Amniotic stem cell (primary cell): Measurements from ENCODE around the gene COP1.
"Not testable (repeated sequence)": the region's sequence is repeated elsewhere in the genome, so short reads cannot be mapped to it uniquely, and the experiment has no call there.

ENCODE experiments used
- DNase-seq: peaks from one replicate; lab custom pipeline; 2025; lab: John Stamatoyannopoulos, UW

COP1 gene

DNA sequence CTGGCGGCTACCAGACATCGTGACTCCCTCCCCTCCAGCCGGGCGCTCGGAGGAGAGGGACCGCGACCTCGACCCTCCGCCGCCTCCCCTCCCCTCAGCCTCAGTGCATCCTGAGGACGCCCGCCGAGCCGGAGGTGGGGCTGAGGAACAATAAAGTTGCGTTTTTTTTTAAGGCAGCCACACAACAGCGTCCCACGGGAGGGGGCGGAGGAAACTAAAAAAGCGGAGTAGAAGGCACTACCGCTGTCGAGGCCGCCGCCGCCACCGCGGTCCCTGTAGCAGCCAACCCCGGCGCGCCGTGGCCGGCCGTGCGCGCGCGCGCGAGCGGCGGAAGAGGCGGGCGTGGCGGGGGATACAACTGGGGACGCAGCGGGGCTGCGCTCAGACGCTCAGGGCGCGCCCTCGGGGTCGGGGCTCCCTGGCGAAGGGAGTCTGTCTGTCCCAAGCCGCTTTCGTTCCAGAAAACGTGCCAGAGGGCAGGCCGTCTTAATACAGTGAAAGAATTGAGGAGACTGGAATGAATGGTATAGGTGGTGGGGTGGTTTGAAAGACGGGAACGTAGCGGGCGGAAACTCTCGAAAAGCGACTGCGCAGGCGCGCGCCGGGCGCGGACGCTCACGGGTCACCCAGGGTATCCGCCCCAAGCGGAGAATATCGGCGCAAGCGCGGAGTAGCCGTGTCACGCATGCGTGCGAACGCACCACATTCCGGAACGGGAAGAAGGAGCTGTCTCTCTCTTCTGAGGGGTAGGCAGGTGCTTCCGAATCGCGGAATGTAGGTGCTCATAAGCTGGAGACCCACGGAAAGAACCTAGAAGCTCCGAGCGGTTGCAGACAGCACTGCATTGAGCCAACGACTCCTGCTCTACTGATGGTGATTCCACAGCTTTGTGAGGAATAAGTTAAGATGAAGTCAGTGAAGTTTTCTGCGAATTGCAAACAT, at the start of gene COP1:
TSS of gene COP1 (minus strand) at position 326 of the 942 bp plus-strand sequence. CDS start at position 18, 308 bp downstream.
- DNase-seq: peak; percentile 88

- no peak for DNase-seq
These were observed 45.1 kb upstream of the COP1 start for GRCh38 chr1:176252191-176252590.

DNA sequence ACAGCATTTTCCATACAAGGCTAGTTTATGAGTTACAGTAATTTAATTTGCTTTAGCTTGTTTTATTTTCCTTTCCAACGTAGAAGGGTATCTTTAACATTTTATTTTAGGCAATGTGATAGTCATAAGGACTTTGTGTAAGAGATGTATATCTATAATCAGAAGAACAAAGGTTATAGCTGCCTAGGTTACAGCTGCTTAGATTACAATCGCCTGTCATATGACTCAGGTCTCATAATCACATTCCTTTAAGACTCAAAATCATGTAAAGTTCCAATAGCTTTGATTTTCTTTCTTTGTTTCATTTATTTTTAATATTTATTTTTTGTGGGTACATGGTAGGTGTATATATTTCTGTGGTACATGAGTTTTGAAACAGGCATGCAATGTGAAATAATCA, 37.8 kb upstream of the COP1 start:
- no peak for DNase-seq

- no peak for DNase-seq
These were observed 36.7 kb upstream of the COP1 start for GRCh38 chr1:176243746-176244145.

DNA sequence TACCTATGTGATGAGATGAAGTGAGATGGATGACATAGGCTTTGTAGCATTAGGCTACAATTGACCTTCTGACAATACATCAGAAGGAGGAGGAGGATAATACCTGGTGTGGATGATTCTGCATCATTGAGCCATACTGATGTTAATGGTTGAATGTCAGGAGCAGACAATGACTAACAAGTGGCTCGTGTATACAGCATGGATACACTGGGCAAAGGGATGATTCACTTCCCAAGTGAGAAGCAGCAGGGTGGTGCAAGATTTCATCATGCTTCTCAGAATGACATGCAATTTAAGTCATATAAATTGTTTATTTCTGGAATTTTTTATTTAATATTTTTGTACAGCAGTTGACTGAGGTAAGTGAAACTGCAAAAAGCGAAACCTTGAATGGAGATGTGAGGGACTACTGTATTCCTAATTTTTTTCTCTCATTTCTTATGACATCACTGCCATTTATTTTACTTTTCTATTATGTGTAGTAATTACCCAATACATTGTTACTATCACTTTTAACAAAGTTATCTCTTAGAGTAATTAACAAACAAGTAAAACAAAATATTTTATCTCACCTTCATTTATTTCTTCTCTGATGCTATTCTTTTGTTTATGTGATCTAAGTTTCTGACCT, 34.4 kb upstream of the COP1 start:
- peak; percentile 22 for DNase-seq

- DNase-seq: not testable (repeated sequence)
These were observed 26.6 kb upstream of the COP1 start for GRCh38 chr1:176233657-176234056.

DNA sequence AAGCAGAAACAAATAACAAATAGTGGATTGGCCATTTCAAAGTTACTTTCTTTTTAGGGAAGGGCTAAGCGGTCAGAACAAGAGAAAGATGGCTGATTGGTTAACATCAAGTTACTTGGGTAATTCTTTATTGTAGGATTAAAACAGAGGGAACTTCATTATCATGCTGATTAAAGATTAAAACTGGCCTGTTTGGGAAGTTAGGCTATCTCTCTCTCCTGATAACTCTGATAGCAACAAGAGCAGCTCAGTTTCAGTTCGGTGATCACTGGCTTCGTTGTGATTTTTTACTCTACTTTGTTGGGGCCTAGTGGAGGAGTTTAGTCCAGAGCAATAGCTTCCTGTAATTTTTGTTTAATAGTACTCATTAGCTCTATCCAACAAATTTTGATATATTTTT, 20.5 kb upstream of the COP1 start:
- no peak for DNase-seq

DNA sequence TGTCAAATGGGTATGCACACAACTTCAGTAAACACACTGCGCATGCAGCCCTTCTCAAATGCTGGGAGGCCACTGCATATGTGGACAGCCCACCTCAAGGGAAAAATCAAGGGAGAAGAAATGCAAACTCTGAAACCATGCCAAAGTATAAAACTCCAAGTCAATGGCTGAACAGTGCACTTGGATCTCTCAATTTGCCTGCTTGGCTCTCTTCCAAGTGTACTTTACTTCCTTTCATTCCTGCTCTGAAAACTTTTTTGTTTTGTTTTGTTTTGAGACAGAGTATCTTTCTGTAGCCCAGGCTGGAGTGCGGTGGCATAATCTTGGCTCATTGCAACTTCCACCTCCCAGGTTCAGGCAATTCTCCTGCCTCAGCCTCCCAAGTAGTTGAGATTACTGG, 18.8 kb upstream of the COP1 start:
- no peak for DNase-seq

- DNase-seq: no peak
These were observed 18.4 kb upstream of the COP1 start for GRCh38 chr1:176225479-176225875.

GRCh38 chr1:176222196-176222595, 15.1 kb upstream of the COP1 start:
- no peak for DNase-seq

DNA sequence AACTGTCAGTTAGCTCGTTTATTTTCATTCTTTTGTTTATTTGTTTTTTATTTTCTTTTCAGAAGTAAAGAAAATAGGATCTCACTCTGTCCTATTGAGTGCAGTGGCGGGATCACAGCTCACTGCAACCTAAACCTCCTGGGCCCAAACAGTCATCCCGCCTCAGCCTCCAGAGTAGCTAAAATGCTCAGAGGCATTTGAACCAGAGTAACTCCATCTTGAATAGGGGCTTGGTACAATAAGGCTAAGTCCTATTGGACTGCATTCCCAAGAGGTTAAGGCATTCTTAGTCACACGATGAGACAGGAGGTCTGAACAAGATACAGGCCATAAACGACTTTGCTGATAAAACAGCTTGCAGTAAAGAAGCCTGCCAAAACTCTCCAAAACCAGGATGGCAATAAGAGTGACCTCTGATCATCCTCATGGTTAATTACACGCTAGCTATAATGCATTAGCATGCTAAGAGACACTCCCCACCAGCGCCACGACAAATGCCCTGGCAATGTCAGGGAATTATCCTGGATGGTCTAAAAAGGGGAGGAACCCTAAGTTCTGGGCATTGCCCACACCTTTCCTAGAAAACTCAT, 13.1 kb upstream of the COP1 start:
- no peak for DNase-seq

GRCh38 chr1:176217461-176218099, 10.5 kb upstream of the COP1 start:
- no peak for DNase-seq

- DNase-seq: no peak
These were observed 8.9 kb upstream of the COP1 start for GRCh38 chr1:176216031-176216430.

- no peak for DNase-seq
These were observed 4.5 kb upstream of the COP1 start for GRCh38 chr1:176211396-176212165.

DNA sequence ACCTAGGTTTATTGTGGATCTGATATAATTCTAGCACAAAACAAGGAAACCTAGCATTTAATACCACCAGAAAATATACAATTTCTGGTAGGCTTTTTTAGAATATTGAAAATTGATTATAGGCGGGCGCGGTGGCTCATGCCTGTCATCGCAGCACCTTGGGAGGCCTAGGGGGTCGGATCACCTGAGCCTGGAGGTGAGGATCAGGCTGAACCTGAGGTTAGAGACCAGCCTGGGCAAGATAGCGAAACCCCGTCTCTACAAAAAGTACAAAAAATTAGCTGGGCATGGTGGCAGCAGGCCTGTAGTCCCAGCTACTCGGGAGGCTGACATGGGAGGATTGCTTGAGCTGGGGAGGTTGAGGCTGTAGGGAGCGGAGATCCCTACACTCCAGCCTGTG, 948 bp upstream of the COP1 start:
- DNase-seq: no peak

DNA sequence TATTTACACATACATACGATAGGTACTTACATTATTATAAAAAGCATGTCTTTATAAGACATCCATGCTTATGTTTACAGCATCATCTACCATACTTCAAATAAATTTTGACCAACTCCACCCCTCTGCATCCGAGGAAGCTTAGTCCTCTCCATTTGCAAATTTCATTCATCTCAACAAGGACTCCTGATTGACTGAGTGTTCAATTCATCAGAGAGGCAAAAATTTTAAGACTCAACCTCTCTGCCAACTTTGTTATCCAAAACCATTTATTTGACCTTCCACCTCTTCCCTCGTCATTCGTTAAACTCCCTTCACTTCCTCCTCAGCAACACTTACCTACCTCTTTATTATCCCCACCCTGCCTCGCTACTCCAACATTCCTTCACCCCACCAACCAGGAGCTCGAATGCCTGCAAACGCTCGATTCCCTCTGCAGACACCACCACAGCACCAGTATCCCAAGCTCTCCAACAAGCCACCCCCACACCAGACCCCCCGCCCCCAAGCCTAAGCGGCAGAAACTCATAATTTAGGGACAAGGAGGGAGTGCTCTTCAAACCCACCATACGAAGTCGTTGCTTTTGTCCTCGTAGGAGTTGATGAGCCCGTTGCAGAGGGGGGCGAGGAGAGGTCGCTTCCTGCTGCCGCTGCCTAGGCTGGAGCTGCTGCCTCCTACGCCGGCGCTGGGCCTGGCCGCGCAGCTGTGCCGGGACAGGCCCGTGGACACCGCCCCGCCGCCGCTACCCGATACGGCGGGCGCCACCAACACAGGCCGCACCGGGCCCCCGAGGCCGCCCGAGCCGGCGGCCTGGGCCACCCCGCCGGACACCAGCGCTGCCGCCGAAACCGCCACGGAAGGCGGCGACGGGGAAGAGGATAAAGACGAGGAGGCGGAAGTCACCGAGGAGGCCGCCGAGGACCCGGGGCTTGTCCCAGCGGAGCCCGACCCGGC, 803 bp downstream of the COP1 start:
- peak; percentile 9 for DNase-seq

GRCh38 chr1:176205332-176205914, 1.7 kb downstream of the COP1 start:
- DNase-seq: no peak

DNA sequence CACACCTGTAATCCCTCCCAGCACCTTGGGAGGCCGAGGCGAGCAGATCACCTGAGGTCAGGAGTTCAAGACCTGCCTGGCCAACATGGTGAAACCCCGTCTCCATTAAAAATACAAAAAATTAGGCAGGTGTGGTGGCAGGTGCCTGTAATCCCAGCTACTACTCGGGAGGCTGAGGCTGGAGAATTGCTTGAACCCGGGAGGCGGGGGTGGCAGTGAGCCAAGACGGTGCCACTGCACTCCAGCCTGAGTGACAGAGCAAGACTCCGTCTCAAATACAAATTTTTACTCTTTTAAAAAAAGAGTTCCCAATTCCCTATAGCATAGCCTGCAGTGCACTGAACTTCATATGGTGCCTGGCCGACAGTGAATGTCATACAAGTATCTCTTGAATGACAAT, 2.4 kb downstream of the COP1 start:
- not testable (repeated sequence) for DNase-seq

- DNase-seq: no peak
These were observed 3.4 kb downstream of the COP1 start for GRCh38 chr1:176203735-176204134.

GRCh38 chr1:176201568-176201967, 5.5 kb downstream of the COP1 start:
- DNase-seq: no peak
